ENCODE results near the gene ANKRD10.

DNA sequence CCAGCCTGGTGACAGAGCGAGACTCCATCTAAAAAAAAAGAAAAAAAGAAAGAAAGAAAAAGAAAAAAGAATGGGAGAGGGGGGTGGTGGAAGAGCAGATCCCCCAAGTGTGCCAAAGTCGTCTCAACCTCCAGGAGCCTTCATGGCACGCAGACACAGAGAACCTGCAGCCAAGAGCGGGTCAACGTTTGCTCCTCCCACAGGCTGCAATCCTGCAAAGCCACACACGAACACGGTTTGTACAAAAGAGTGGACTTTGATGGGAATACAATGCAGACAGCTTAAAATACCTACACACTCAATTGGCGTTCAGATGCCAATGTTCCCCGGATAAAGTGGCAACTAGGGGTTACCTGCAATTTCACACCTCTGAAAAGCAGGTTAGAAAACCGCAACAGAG, 29.4 kb downstream of the ANKRD10 start:
- no peak for TF ChIP-seq MTA3 (IDR thresholded peaks at IDR 0.05; ENCODE audit: borderline replicate concordance, low read length)
- TF ChIP-seq, protein P1, sequence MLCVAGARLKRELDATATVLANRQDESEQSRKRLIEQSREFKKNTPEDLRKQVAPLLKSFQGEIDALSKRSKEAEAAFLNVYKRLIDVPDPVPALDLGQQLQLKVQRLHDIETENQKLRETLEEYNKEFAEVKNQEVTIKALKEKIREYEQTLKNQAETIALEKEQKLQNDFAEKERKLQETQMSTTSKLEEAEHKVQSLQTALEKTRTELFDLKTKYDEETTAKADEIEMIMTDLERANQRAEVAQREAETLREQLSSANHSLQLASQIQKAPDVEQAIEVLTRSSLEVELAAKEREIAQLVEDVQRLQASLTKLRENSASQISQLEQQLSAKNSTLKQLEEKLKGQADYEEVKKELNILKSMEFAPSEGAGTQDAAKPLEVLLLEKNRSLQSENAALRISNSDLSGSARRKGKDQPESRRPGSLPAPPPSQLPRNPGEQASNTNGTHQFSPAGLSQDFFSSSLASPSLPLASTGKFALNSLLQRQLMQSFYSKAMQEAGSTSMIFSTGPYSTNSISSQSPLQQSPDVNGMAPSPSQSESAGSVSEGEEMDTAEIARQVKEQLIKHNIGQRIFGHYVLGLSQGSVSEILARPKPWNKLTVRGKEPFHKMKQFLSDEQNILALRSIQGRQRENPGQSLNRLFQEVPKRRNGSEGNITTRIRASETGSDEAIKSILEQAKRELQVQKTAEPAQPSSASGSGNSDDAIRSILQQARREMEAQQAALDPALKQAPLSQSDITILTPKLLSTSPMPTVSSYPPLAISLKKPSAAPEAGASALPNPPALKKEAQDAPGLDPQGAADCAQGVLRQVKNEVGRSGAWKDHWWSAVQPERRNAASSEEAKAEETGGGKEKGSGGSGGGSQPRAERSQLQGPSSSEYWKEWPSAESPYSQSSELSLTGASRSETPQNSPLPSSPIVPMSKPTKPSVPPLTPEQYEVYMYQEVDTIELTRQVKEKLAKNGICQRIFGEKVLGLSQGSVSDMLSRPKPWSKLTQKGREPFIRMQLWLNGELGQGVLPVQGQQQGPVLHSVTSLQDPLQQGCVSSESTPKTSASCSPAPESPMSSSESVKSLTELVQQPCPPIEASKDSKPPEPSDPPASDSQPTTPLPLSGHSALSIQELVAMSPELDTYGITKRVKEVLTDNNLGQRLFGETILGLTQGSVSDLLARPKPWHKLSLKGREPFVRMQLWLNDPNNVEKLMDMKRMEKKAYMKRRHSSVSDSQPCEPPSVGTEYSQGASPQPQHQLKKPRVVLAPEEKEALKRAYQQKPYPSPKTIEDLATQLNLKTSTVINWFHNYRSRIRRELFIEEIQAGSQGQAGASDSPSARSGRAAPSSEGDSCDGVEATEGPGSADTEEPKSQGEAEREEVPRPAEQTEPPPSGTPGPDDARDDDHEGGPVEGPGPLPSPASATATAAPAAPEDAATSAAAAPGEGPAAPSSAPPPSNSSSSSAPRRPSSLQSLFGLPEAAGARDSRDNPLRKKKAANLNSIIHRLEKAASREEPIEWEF (IDR thresholded peaks at IDR 0.05; ENCODE audit: insufficient replicate concordance, low read depth, low read length) = no peak
- peak; percentile 17; the same call in 1 of the 2 replicates for TF ChIP-seq POLR2A (IDR thresholded peaks at IDR 0.05; ENCODE audit: low read depth, low read length)
- TF ChIP-seq, protein P2, sequence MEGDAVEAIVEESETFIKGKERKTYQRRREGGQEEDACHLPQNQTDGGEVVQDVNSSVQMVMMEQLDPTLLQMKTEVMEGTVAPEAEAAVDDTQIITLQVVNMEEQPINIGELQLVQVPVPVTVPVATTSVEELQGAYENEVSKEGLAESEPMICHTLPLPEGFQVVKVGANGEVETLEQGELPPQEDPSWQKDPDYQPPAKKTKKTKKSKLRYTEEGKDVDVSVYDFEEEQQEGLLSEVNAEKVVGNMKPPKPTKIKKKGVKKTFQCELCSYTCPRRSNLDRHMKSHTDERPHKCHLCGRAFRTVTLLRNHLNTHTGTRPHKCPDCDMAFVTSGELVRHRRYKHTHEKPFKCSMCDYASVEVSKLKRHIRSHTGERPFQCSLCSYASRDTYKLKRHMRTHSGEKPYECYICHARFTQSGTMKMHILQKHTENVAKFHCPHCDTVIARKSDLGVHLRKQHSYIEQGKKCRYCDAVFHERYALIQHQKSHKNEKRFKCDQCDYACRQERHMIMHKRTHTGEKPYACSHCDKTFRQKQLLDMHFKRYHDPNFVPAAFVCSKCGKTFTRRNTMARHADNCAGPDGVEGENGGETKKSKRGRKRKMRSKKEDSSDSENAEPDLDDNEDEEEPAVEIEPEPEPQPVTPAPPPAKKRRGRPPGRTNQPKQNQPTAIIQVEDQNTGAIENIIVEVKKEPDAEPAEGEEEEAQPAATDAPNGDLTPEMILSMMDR (IDR thresholded peaks at IDR 0.05 in 2 of 3, conservative IDR thresholded peaks at IDR 0.05 in 1 of 3; ENCODE audit: control insufficient read depth in 2 of 3, extremely low read depth in 1 of 3, insufficient read depth in 1 of 3, low read depth in 3 of 3, low read length in 3 of 3) = no peak
- no peak for TF ChIP-seq HDAC2 (IDR thresholded peaks at IDR 0.05)
- no peak for TF ChIP-seq EZH2 (IDR thresholded peaks at IDR 0.05; ENCODE audit: borderline replicate concordance, control insufficient read depth, low read depth, low read length)
